Renal cortical epithelial cell (primary cell): ENCODE results near the gene MCTP2. TPM values are rescaled to one million over a fixed set of nuclear protein-coding genes. Genes with fewer than 3 reads are reported as not detected.

Source experiments
- DNase-seq: peaks from one replicate; pipeline ENCODE4 v3.0.0-alpha.2; 2011; ENCODE audit warnings: low read depth
- total RNA-seq: library from RNA; depleted of rRNA; stranded (reverse); fragments of >200 nt; gene quantifications from 2 replicates; pipeline ENCODE4 v1.2.3, GENCODE V29; 2014

MCTP2 gene
- total RNA-seq, 1 donor from 2014 or later = 26.6 TPM

- no peak for DNase-seq
These were observed 300.9 kb downstream of the MCTP2 start for GRCh38 chr15:94532226-94532625.
